Raji (cell line): ENCODE data around the gene GDF11.

Experiments used
- POLR2A ChIP-seq: IDR thresholded peaks from 2 replicates; pipeline ENCODE4 v1.6.1; 2011; ENCODE audit warnings: low read depth, low read length, control low read depth; ENCODE audit not compliant: insufficient read depth

Gene GDF11

GRCh38 chr12:55739025-55739378, 3.9 kb upstream of the GDF11 start:
- no peak for TF ChIP-seq POLR2A

GRCh38 chr12:55741931-55742680, 816 bp upstream of the GDF11 start:
- no peak for TF ChIP-seq POLR2A

- TF ChIP-seq POLR2A, result no peak
These were observed 751 bp downstream of the GDF11 start for GRCh38 chr12:55743406-55744339.

DNA sequence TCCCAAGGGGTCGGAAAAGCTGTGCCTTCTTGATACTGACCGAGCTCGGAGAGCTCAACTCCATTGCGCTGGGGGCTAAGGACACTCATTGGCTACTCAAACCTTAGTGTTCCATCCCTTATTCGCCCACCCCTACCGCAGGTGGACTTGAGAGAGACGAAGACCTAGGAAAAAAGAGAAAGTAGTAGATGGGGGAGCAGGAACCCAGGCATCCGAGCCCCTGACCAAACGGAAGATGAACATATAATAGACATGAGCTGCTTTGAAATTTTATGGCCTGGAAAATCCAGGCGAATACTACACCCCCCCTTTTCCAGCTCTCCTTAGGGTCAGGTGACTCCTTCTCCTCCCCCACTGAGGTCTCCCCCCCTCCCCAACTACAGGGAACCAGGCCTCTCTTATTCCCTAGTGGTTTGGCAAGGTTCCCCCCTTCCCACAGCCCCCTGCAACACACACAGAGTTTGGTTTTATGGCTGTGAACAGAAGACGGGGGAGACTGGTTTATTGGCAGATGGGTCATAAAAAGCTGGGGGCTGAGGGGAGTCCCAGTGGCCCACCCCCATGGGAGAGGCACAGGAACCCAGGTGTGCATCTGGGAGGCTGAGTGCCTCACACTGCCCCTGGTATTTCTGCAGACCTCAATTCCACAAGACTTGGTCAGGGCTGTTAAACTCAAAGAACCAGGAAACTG, 1.6 kb downstream of the GDF11 start:
- no peak for TF ChIP-seq POLR2A

- TF ChIP-seq POLR2A, result no peak
These were observed 2.6 kb downstream of the GDF11 start for GRCh38 chr12:55745361-55746173.

DNA sequence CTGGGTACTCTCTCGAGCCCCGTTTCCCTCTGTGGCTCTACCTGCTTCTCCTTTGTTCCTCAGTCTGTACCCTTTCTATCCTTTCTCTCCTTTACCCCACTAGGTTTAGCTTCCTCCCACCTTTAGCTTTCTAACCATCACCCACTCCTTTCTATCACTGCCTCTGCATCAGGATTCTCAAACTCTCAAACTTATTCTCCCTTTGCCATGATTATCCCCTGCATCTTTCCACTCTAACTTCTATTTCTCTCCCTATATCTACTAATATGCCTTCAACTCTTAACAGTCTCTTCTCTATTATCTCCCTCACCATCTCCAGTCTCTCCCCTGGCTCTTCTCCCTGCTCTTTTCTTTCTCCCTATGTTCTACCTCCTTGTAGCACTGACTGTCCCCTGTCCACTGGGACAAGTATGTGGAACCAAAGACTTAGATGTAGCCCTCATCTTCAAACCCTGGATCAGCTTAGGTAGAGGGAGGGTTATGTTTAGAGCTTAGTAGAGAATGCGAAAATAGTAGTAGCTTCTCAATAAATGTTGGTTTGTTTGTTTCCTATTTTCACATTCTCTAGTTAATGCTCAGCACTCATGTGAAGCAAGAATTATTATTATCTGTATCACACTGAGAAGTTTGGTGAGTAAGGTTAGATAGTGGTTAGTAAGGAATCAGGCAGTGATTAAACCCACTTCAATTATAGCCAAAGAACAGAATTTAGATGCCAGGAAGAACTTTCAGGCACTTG, 3.4 kb downstream of the GDF11 start:
- TF ChIP-seq POLR2A, result no peak

- no peak for TF ChIP-seq POLR2A
These were observed 4.0 kb downstream of the GDF11 start for GRCh38 chr12:55746913-55747231.

DNA sequence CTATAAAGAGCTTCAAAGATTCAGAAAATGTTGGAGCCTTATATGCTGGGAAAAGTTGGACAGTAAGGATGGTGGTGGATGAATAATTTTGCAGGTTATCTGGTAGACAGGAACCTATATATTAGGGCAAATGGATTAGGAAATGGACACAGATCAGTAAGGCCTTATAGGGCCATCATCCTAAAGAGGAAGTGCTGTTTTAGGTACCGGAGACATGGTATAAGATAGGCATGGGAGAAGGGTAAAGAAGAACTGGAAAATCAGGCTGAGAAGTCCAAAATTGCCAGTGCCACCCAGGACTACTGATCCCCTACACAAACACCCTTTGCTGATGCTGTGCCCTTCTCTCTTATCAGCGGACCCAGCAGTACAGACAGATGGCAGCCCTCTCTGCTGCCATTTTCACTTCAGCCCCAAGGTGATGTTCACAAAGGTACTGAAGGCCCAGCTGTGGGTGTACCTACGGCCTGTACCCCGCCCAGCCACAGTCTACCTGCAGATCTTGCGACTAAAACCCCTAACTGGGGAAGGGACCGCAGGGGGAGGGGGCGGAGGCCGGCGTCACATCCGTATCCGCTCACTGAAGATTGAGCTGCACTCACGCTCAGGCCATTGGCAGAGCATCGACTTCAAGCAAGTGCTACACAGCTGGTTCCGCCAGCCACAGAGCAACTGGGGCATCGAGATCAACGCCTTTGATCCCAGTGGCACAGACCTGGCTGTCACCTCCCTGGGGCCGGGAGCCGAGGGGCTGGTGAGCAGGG, 5.5 kb downstream of the GDF11 start:
- no peak for TF ChIP-seq POLR2A

DNA sequence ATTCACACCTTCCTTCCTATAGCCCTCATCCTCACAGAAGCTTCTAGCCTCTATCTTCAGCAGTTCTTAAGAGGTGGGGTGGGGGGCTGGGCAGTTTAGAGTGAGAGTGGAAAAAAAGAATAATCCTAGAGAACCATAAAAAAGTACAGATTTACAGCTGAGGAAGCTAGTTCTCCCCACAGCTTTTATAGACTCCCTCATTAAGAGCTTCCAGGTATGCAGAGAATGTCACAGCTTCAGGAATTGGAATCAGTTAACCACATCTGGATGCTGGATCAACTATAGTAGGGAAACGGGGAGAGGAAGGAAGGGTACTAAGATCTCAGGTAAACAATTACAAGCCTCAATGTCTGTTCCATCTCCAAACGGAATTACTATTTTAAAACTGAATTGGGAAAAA, 12.3 kb downstream of the GDF11 start:
- TF ChIP-seq POLR2A, result no peak

- TF ChIP-seq POLR2A, result no peak
These were observed 14.8 kb downstream of the GDF11 start for GRCh38 chr12:55757701-55758100.

- no peak for TF ChIP-seq POLR2A
These were observed 17.7 kb downstream of the GDF11 start for GRCh38 chr12:55760663-55761062.

GRCh38 chr12:55762646-55763045, 19.7 kb downstream of the GDF11 start:
- no peak for TF ChIP-seq POLR2A

DNA sequence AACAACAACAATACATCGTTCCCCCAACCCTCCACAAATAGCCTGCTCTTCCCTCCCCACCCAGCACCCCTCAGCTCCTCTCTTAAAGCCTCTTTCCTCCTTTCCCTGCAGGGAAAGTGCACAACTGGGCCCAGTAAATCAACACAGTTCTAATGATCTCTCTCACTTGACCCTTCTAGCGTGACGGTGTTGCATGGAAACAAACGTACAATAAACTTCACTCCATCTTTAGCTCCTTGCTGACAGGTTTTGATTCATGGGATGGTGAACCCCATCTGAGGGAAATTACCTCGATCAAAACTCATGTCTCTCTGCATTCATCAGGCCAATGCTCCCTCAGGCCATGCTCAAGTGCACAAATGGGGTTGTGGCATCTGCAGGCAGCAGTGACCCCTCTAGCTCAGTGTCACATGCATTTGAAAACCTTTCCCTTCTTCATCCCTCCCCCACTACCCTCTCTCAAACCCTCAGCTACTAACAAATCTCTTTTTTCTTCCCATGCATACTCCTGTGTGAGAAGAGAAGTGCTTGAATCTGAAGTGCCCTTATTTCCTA, 22.9 kb downstream of the GDF11 start:
- TF ChIP-seq POLR2A, result no peak

- no peak for TF ChIP-seq POLR2A
These were observed 24.2 kb downstream of the GDF11 start for GRCh38 chr12:55767156-55767555.

- no peak for TF ChIP-seq POLR2A
These were observed 28.8 kb downstream of the GDF11 start for GRCh38 chr12:55771736-55772135.
